T47D (cell line): ENCODE data around the gene FBXO31.
A peak's percentile ranks its signal among the peaks of the same experiment; 100 is the strongest.

Experiments used
- DNase-seq, 2 experiments: peaks; one replicate each; pipeline versions ENCODE4 v3.0.0 to v3.0.0-alpha.2; 2011 to 2012; ENCODE audit warnings: low read depth in 1 of 2, low spot score in 1 of 2
- JUND ChIP-seq: IDR thresholded peaks from 2 replicates; pipeline ENCODE4 v1.6.1; 2012; ENCODE audit warnings: low read depth
- in situ Hi-C: cut with HindIII; loops from 2 replicates; pipeline ENCODE4 v1.10.0; 2016; ENCODE audit warnings: low sequenced_read_pairs, low pct_unique_long_range_greater_than_20kb

Gene FBXO31

DNA sequence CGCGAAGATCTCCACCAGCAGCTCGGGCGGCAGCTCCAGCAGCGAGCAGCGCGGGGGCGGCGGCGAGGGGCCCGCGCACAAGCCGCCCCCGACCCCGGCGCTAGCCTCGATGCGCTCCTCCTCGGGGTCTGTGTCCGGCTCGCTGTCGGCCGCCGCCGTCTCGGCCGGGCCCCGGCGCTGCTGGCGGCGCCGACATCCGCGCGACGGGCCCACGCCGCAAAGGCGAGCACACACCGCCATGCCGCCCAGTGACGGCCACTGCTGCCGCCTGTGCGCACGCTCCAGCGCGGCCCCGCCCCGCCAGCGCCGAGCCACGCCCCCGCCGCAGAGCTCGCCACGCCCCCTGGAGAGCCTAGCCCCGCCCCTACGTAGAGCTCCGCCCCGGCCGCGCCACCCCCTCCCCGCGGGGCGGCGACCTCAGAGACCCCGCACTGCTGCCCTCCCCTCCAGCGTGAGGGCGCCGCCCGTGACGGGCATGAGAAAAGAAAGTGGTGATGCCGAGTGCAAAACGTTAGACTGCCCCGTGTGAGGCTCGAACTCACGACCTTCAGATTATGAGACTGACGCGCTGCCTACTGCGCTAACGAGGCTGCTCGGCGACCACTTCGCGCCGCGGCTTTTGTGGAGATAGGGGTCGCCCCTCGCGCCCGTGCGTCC is at the start of gene FBXO31:
FBXO31 (minus strand) TSS at position 272 of the 657 bp plus-strand sequence; CDS start at position 240, 32 bp downstream.
- in situ Hi-C loops, result no loop called here
- no peak for TF ChIP-seq JUND
- peak; percentile 87 to 88 for DNase-seq

- in situ Hi-C loops, result no loop called here
- TF ChIP-seq JUND, result no peak
- no peak for DNase-seq
Observed at GRCh38 chr16:87432330-87432915, 48.8 kb upstream of the FBXO31 start.

- no peak for TF ChIP-seq JUND
- in situ Hi-C loops, result no loop called here
- no peak for DNase-seq
Observed at GRCh38 chr16:87431926-87432325, 48.4 kb upstream of the FBXO31 start.

DNA sequence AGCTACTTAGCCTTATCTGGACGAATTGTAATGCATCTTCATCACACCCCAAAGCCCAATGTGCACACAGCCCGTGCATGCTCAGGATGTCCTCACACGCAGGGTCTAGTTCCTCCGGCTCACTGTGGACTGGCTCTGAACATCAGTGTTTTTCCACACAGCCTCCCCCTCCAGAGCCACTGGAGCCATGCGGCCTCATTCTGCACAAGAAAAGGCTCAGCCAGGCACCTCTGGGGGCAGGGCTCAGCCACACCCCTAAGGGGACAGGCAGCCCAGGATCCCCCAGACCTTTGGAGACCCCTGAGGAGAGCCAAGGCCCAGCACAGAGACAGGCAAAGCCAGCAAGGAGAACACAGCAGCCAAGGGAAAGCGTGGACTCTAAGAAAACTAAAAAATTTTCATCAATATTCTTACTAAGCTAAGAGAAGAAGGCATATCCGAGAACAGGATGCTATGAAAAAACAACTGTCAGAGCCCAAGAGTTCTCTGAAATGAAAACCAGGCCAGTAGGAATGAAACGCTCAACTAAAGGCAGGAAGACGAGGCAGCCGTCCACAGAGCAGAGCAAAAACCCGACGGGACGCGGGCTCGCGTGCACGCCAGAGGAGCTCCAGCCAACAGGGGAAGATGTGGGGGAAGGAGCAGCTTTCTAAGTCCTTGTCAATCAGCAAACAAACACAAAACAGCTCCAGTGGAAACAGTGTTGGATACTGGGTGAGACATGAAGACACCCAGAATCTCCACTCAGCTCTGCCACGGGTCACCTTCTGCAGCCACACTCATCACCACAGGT is 43.0 kb upstream of the FBXO31 start:
- in situ Hi-C loops, result no loop called here
- TF ChIP-seq JUND, result no peak
- DNase-seq, result no peak

GRCh38 chr16:87425941-87426340 is 42.4 kb upstream of the FBXO31 start:
- DNase-seq, result no peak
- in situ Hi-C loops, result no loop called here

DNA sequence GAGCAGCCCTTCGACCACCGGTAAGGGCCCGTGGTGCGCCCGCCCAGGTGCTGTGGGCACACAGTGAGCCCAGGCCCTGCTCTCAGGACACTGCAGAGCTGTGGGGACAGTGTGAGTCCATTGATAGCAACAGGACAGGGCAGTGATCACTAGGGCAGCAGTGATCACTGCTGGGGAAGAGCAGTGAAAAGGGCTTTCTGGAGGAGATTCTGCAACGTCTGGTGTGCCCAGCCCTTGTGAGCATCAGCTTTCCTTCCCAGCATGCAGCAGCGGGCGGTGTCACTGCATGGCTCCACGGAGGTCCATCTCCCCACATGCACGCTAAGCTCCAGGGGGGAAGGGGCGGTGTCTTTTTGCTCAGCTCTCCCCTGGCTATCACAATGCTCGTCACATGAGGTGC is 40.7 kb upstream of the FBXO31 start:
- in situ Hi-C loops, result no loop called here
- DNase-seq, result no peak
- no peak for TF ChIP-seq JUND

More at GRCh38 chr16:87425941-87426340, 42.4 kb upstream of the FBXO31 start:
- no peak for TF ChIP-seq JUND

DNA sequence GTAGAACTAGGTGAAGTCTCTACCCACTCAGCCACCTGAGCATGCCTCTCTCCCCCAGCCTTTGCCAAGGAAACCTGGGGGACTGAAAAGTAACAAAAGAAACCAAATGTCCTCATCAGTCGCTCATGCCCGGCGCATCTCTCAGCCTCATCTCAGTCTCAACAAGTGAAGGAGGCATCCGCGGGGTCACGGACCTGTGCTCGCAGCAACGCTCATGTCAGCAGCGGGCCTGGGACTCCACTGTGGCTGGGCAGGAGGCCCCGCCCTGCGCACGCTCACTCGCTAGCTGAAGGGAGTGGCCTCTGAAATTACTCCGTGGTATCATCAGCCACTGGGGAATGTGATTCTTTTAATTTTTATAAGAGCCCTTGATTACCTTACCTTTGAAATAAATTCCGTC is 39.9 kb upstream of the FBXO31 start:
- no peak for DNase-seq
- in situ Hi-C loops, result no loop called here
- TF ChIP-seq JUND, result no peak

DNA sequence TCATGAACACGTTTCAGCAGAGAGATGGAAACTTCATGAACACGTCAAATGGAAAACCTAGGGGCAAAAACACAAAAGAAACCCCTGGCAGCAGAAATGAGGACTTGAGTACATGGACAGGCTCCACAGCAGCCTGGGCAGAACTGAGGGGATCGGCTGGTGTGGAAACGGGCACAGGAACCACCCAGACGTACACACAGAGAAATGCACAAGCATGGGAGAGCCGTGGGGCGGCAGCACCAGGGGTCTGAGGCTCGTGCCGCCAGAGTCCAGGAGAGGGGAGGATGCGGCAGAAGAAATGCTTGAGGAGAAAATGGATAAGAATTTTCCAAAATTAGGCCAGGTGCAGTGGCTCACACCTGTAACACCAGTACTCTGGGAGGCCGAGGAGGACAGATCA is 38.5 kb upstream of the FBXO31 start:
- in situ Hi-C loops, result no loop called here
- no peak for TF ChIP-seq JUND
- no peak for DNase-seq

- TF ChIP-seq JUND, result no peak
- DNase-seq, result peak in 1 of 2 experiments; percentile 52
- in situ Hi-C loops, result no loop called here
Observed at GRCh38 chr16:87421003-87421912, 37.7 kb upstream of the FBXO31 start.

GRCh38 chr16:87420026-87421002 is 36.7 kb upstream of the FBXO31 start:
- in situ Hi-C loops, result no loop called here
- TF ChIP-seq JUND, result no peak
- DNase-seq, result peak in 1 of 2 experiments; percentile 38

GRCh38 chr16:87418644-87419043 is 35.1 kb upstream of the FBXO31 start:
- no peak for TF ChIP-seq JUND
- in situ Hi-C loops, result no loop called here
- no peak for DNase-seq
